ENCODE measurements around the gene GPR135. TPM values are rescaled to one million over a fixed set of nuclear protein-coding genes. Genes with fewer than 3 reads are reported as not detected.
"Not testable (repeated sequence)": the region's sequence is repeated elsewhere in the genome, so short reads cannot be mapped to it uniquely, and the experiment has no call there.

Gene GPR135
- polyA plus RNA-seq, 1 experiment, result 1.3 TPM

DNA sequence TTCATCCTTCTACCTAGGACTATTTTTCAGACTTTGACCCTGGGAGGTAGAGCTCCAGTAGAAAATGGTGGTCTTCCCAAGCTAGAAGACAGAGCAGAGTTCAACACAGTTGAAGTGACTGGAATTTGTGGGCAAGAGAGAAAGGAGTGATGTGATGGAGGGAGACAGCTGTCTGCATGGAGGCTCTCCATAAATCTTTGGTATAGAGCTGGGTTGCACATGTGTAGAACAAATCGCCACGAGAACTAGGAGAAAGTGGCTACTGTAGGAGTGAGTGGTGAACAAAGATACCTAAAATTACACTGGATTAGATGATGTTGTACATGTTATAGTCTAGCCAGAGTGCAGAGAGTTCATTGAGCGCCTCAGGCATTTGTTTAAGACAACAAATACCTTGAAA lies 14.5 kb downstream of the GPR135 start:
- DNase-seq (ENCODE audit: low read depth), result no peak
- POLR2A ChIA-PET, result no interaction called here
- Histone ChIP-seq H3K4me3 (ENCODE audit: low read depth, low read length) (no peak overlapping the region), H3K36me3 (ENCODE audit: control insufficient read depth, insufficient read depth, low read length) (0 out of 2 replicates have a peak, but pooled peaks cover 1% of the 10 kb centered on the region), H3K27me3 (ENCODE audit: control insufficient read depth, insufficient read depth, low read length) (no peaks in the 10 kb centered on the region)
- TF ChIP-seq, protein P1, sequence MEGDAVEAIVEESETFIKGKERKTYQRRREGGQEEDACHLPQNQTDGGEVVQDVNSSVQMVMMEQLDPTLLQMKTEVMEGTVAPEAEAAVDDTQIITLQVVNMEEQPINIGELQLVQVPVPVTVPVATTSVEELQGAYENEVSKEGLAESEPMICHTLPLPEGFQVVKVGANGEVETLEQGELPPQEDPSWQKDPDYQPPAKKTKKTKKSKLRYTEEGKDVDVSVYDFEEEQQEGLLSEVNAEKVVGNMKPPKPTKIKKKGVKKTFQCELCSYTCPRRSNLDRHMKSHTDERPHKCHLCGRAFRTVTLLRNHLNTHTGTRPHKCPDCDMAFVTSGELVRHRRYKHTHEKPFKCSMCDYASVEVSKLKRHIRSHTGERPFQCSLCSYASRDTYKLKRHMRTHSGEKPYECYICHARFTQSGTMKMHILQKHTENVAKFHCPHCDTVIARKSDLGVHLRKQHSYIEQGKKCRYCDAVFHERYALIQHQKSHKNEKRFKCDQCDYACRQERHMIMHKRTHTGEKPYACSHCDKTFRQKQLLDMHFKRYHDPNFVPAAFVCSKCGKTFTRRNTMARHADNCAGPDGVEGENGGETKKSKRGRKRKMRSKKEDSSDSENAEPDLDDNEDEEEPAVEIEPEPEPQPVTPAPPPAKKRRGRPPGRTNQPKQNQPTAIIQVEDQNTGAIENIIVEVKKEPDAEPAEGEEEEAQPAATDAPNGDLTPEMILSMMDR (IDR thresholded peaks at IDR 0.05; ENCODE audit: insufficient read depth, low read depth, low read length), result no peak
- CTCF ChIA-PET, result interaction anchor here (2.3 to 3.9 kb wide), 2 partner anchors 326 to 330 kb away, joined by 7 to 21 read pairs; no protein-coding TSS in a partner anchor

DNA sequence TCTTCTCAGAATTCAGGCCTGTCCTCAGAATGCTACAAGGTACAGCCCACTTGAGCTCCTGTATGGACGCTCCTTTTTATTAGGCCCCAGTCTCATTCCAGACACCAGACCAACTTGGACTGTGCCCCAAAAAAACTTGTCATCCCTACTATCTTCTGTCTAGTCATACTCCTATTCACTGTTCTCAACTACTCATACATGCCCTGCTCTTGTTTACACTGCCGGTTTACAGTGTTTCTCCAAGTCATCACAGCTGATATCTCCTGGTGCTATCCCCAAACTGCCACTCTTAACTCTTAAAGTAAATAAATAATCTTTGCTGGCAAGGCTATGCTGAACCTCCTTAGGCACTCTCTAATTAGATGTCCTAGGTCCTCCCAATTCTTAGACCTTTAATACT lies 16.5 kb downstream of the GPR135 start:
- CTCF ChIA-PET, result interaction anchor here (3.9 kb wide), 1 partner anchor 324 kb away, joined by 21 read pairs; no protein-coding TSS in a partner anchor
- POLR2A ChIA-PET, result not testable (repeated sequence)

DNA sequence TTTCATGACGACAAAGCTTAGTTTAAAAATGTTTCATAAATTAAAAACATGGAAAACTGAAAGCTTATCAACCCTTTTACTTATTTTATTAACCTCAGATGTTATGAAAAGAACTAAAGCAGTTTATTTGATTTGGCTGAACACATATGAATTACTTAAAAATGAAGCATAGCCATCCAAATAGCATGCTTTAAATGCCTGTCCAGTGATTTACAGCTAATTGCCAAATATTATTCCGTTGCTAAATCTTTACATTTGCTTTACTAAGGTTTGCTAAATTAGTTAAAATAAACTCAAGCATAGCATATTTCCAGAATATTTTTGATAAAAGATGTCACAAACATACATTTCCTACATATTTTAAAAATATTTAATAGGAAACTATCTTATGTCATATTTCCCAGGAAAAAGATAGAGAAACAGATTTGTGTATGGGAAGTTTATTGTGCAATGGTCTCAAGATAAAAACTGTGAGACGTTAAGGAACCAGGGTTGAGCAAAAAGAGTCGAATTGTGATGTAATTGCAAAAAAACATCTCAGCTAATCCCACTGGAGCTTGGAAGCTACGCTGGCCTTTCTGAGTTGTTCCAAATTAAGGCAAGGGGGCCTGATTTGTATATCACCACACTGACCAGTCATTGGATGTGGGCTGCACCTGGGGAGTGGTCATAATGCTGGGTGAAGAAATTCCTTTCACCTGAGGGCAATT lies 25.8 kb downstream of the GPR135 start:
- H3K27me3 ChIP-seq (ENCODE audit: control insufficient read depth, insufficient read depth, low read length), result no peaks in the 10 kb centered on the region
- TF ChIP-seq, protein P1 (IDR thresholded peaks at IDR 0.05; ENCODE audit: insufficient read depth, low read depth, low read length), result no peak
- DNase-seq (ENCODE audit: low read depth), result no peak
- POLR2A ChIA-PET, result interaction anchor here (0.6 kb wide), 1 partner anchor 19 kb away, joined by 3 read pairs; no protein-coding TSS in a partner anchor
- no peak overlapping the region for H3K4me3 ChIP-seq (ENCODE audit: low read depth, low read length)
- H3K36me3 ChIP-seq (ENCODE audit: control insufficient read depth, insufficient read depth, low read length), result no peaks in the 10 kb centered on the region
- CTCF ChIA-PET, result interaction anchor here (1.0 to 2.8 kb wide), 5 partner anchors 100 to 315 kb away, joined by 3 to 13 read pairs (median 3); no protein-coding TSS in a partner anchor

More for the DNA sequence above, 16.5 kb downstream of the GPR135 start:
- not testable (repeated sequence) for H3K36me3 ChIP-seq (ENCODE audit: control insufficient read depth, insufficient read depth, low read length); DNase-seq (ENCODE audit: low read depth); H3K4me3 ChIP-seq (ENCODE audit: low read depth, low read length); H3K27me3 ChIP-seq (ENCODE audit: control insufficient read depth, insufficient read depth, low read length)

DNA sequence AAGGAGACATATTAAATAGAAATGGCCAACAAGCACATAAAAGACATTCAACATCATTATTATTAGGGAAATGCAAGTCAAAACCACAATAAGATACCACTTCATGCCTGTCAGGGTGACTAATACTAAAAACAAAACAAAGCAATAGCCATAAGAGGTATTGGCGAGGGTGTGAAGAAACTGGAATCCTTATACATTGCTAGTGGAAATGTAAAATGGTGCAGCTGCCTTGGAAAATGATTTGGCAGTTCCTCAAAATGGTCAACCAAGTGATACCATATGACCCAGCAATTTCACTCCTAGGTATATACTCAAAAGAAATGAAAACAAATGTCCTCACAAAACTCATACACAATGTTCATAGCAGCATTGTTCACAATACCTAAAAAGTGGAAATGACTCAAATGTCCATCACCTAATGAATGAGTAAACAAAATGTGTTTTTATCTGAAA lies 27.0 kb downstream of the GPR135 start:
- POLR2A ChIA-PET, result no interaction called here
- CTCF ChIA-PET, result interaction anchor here (0.6 to 2.8 kb wide), 6 partner anchors 99 to 870 kb away, joined by 3 to 13 read pairs (median 3); no protein-coding TSS in a partner anchor
- TF ChIP-seq, protein P1 (IDR thresholded peaks at IDR 0.05; ENCODE audit: insufficient read depth, low read depth, low read length), result no peak
- H3K36me3 ChIP-seq (ENCODE audit: control insufficient read depth, insufficient read depth, low read length), result no peaks in the 10 kb centered on the region
- H3K27me3 ChIP-seq (ENCODE audit: control insufficient read depth, insufficient read depth, low read length), result no peaks in the 10 kb centered on the region
- H3K4me3 ChIP-seq (ENCODE audit: low read depth, low read length), result no peak overlapping the region
- no peak for DNase-seq (ENCODE audit: low read depth)

DNA sequence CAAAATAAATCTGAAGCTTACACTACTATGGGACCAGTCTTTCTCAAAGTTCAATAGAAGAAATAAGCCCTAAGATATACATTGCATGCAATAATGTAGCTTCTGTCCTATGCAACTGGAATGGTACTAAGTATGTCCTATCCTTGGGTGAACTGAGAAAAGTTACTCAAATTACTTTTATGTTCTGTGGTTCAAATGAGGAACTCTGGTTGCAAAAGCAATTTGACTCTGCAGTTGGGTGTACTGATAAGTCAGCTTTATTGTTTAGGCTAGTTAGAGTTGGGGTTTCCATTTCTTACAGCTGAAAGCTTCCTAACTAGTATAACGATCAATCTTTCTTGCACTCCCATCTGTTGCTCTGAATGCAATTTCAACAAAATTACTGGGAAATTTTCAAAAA lies 29.2 kb downstream of the GPR135 start:
- TF ChIP-seq, protein P1 (IDR thresholded peaks at IDR 0.05; ENCODE audit: insufficient read depth, low read depth, low read length), result no peak
- CTCF ChIA-PET, result interaction anchor here (0.9 to 1.2 kb wide), 2 partner anchors 11 to 309 kb away, joined by 3 to 4 read pairs; no protein-coding TSS in a partner anchor
- H3K27me3 ChIP-seq (ENCODE audit: control insufficient read depth, insufficient read depth, low read length), result no peaks in the 10 kb centered on the region

More for the DNA sequence above, 29.2 kb downstream of the GPR135 start:
- H3K36me3 ChIP-seq (ENCODE audit: control insufficient read depth, insufficient read depth, low read length), result no peaks in the 10 kb centered on the region
- no peak overlapping the region for H3K4me3 ChIP-seq (ENCODE audit: low read depth, low read length)
- POLR2A ChIA-PET, result no interaction called here
- DNase-seq (ENCODE audit: low read depth), result no peak

All from BJ (cell line).